Colonic mucosa (tissue), 4 donors: Measurements from ENCODE around the gene NPIPB4. TPM values are rescaled to one million over a fixed set of nuclear protein-coding genes. Genes with fewer than 3 reads are reported as not detected.
"Not testable (repeated sequence)": the region's sequence is repeated elsewhere in the genome, so short reads cannot be mapped to it uniquely, and the experiment has no call there.

Source experiments
- DNase-seq: peaks from one replicate; pipeline ENCODE4 v3.0.0-alpha.2; 2020
- H3K27ac ChIP-seq: fragments of 200-600 bp; one replicate; pipeline ENCODE4 v1.8.0; 2021
- H3K27me3 ChIP-seq: fragments of 200-600 bp; one replicate; pipeline ENCODE4 v1.8.0; 2021
- H3K36me3 ChIP-seq: fragments of 200-600 bp; one replicate; pipeline ENCODE4 v1.8.0; 2021
- H3K4me1 ChIP-seq: fragments of 200-600 bp; one replicate; pipeline ENCODE4 v1.8.0; 2021; ENCODE audit warnings: mild to moderate bottlenecking
- H3K4me3 ChIP-seq: fragments of 200-600 bp; one replicate; pipeline ENCODE4 v1.8.0; 2021
- H3K9ac ChIP-seq, 2 donors: one replicate each; pipeline ENCODE4 v1.7.0; 2013; ENCODE audit warnings: control low read depth in 2 of 2, low read depth in 2 of 2, low read length in 2 of 2
- H3K9me3 ChIP-seq: fragments of 200-600 bp; one replicate; pipeline ENCODE4 v1.8.0; 2021
- intact Hi-C: fragments of 100-400 bp; cut with DNase I; formaldehyde crosslinking; loops from one replicate; pipeline ENCODE4 v1.14.1; 2022
- total RNA-seq, 2 donors: library from RNA; stranded (reverse); fragmentation: NEBNext Ultra II Directional in 1 of 2; extraction: Animal tissue kit (Norgen Biotek cat#: 25700) in 1 of 2; gene quantifications; one replicate each; pipeline ENCODE4 v1.2.1, GENCODE V29; 2021
- donor health status: healthy.
- donor health status: DM: no; HTN: no; CAD: no.
- donor health status: DM: no; HTN: no; CAD: no.

The NPIPB4 gene
- total RNA-seq = 100 to 1,000 TPM in 1 of 2 donors, 10 to 100 TPM in 1; 45.7 to 109 TPM

DNA sequence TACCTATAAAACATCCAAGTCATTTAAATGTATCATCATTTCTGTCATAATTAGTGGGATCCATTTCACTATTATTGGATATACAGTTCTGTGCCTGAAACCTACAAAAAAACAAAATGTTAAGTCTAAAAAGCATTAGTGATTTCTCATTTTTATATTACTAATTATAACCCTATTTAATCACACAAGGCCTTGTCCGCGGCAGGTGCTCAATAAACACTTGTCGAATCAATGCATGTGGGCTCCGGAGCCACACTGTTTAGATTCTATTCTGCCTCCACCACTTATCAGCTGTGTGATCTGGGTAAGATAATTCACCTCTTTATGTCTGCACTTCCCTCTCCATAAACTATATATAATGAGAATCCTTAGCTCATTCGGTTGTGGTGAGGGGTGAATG is at the start of gene NPIPB4:
Gene NPIPB4 (minus strand): TSS at position 101 of the 400 bp plus-strand sequence. CDS start 378 bp downstream, outside the sequence.
- H3K27me3 ChIP-seq, H3K27ac ChIP-seq, intact Hi-C loops, DNase-seq, H3K9me3 ChIP-seq, H3K9ac ChIP-seq, H3K4me3 ChIP-seq, H3K36me3 ChIP-seq, H3K4me1 ChIP-seq: not testable (repeated sequence)

DNA sequence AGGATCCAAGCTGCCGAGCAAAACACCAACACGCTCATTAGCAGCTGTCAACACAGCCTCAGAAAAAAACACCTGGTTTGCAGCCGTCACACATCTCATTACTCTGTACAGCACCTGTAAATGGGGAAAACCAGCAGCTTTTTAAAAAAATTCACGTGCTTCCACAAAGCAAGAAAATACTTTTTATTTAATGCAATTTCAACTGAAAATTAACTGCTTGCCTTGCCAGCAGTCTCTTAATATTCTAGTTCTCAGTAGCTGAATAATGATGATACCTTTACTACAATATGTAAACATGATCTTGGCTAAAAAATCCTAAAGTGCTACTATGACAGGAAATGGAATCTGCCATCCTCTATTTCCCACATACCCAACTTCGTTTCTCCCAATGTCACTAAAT is 41.4 kb upstream of the NPIPB4 start:
- H3K36me3 ChIP-seq, H3K9me3 ChIP-seq, DNase-seq, H3K9ac ChIP-seq, intact Hi-C loops, H3K4me1 ChIP-seq, H3K27me3 ChIP-seq, H3K4me3 ChIP-seq, H3K27ac ChIP-seq: not testable (repeated sequence)

- H3K9ac ChIP-seq, H3K4me1 ChIP-seq, H3K27me3 ChIP-seq, intact Hi-C loops, H3K27ac ChIP-seq, H3K36me3 ChIP-seq, DNase-seq, H3K9me3 ChIP-seq, H3K4me3 ChIP-seq: not testable (repeated sequence)
Measured at GRCh38 chr16:21881988-21882387, 24.4 kb upstream of the NPIPB4 start.

DNA sequence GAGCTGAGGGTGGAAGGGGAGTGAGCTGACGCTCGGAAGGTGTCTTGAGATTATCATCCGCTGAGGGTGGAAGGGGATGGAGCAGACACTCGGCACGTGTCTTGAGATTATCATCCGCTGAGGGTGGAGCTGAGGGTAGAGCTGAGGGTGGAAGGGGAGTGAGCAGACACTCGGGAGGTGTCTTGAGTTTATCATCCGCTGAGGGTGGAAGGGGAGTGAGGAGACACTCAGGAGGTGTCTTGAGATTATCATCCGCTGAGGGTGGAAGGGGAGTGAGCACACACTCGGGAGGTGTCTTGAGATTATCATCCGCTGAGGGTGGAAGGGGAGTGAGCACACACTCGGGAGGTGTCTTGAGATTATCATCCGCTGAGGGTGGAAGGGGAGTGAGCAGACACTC is 20.4 kb downstream of the NPIPB4 start:
- H3K27me3 ChIP-seq, intact Hi-C loops, H3K4me3 ChIP-seq, H3K4me1 ChIP-seq, H3K9me3 ChIP-seq, H3K9ac ChIP-seq, H3K27ac ChIP-seq, H3K36me3 ChIP-seq, DNase-seq: not testable (repeated sequence)

DNA sequence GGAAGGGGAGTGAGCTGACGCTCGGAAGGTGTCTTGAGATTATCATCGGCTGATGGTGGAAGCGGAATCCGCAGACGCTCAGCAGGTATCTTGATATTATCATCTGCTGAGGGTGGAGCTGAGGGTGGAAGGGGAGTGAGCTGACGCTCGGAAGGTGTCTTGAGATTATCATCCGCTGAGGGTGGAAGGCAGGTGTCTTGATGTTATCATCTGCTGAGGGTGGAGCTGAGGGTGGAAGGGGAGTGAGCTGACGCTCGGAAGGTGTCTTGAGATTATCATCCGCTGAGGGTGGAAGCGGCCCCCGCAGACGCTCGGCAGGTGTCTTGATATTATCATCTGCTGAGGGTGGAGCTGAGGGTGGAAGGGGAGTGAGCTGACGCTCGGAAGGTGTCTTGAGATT is 21.2 kb downstream of the NPIPB4 start:
- intact Hi-C loops, H3K27ac ChIP-seq: not testable (repeated sequence)

GRCh38 chr16:21835747-21836146 is 21.8 kb downstream of the NPIPB4 start:
- H3K27ac ChIP-seq, DNase-seq, H3K27me3 ChIP-seq, H3K9me3 ChIP-seq, H3K4me1 ChIP-seq, H3K9ac ChIP-seq, H3K4me3 ChIP-seq, intact Hi-C loops, H3K36me3 ChIP-seq: not testable (repeated sequence)

More for the DNA sequence above, 21.2 kb downstream of the NPIPB4 start:
- not testable (repeated sequence) for H3K27me3 ChIP-seq, H3K4me3 ChIP-seq, H3K9me3 ChIP-seq, H3K36me3 ChIP-seq, DNase-seq, H3K4me1 ChIP-seq, H3K9ac ChIP-seq

DNA sequence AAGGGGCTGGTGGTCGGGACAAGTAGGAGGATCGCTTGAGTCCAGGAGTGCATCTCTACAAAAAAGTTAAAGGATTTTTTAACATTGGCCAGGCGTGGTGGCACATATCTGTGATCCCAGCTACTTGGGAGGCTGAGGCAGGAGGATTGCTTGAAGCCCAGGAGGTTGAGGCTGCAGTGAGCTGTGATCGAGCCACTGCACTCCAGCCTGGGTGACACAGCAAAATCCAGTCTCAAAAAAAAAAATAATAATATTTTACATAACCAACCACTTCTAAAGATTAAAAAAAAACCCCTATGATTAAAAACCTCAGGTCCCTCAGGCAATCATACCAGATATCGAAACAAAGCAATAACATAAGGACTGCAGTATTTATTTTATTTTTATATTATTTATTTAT is 23.3 kb downstream of the NPIPB4 start:
- H3K27me3 ChIP-seq, H3K27ac ChIP-seq, H3K9me3 ChIP-seq, DNase-seq, H3K36me3 ChIP-seq, H3K9ac ChIP-seq, H3K4me1 ChIP-seq, H3K4me3 ChIP-seq, intact Hi-C loops: not testable (repeated sequence)

GRCh38 chr16:21829929-21830328 is 27.6 kb downstream of the NPIPB4 start:
- H3K4me3 ChIP-seq, H3K36me3 ChIP-seq, H3K9ac ChIP-seq, H3K27ac ChIP-seq, H3K9me3 ChIP-seq, DNase-seq, intact Hi-C loops, H3K4me1 ChIP-seq, H3K27me3 ChIP-seq: not testable (repeated sequence)

- H3K9ac ChIP-seq, H3K27ac ChIP-seq, H3K4me3 ChIP-seq, H3K36me3 ChIP-seq, H3K27me3 ChIP-seq, H3K4me1 ChIP-seq, H3K9me3 ChIP-seq, DNase-seq, intact Hi-C loops: not testable (repeated sequence)
Measured at GRCh38 chr16:21826067-21826706, 31.4 kb downstream of the NPIPB4 start.

DNA sequence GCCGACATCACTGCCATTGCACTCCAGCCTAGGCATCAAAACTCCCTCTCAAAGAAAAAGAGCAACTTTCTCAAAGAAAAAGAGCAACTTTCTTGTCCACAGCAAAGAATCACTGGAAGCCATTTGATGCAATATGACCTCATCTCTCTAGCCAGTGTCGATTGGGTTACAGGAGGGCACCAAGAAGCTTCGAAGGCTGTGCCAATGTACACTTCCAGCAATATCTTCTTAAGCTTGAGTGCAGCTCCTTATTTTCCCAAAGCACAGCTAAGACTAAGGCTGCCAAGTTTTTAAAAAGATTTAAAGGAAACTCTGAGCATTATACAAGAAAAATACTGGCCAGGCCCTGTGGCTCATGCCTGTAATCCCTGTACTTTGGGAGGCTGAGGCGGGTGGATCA is 32.0 kb downstream of the NPIPB4 start:
- H3K9me3 ChIP-seq, H3K9ac ChIP-seq, H3K27me3 ChIP-seq, H3K4me1 ChIP-seq, H3K36me3 ChIP-seq, H3K27ac ChIP-seq, DNase-seq, intact Hi-C loops, H3K4me3 ChIP-seq: not testable (repeated sequence)

DNA sequence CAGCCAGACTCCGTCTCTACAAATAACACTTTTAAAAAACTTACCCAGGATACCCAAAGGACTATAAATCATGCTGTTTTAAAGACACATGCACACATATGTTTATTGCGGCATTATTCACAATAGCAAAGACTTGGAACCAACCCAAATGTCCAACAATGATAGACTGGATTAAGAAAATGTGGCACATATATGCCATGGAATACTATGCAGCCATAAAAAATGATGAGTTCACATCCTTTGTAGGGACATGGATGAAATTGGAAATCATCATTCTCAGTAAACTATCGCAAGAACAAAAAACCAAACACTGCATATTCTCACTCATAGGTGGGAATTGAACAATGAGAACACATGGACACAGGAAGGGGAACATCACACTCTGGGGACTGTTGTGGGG is 34.3 kb downstream of the NPIPB4 start:
- H3K9ac ChIP-seq, H3K27me3 ChIP-seq, H3K4me1 ChIP-seq, H3K27ac ChIP-seq, H3K9me3 ChIP-seq, DNase-seq, H3K36me3 ChIP-seq, H3K4me3 ChIP-seq, intact Hi-C loops: not testable (repeated sequence)

GRCh38 chr16:21820908-21821465 is 36.6 kb downstream of the NPIPB4 start:
- H3K27me3 ChIP-seq, H3K36me3 ChIP-seq, H3K9ac ChIP-seq, intact Hi-C loops, H3K9me3 ChIP-seq, H3K4me1 ChIP-seq, DNase-seq: not testable (repeated sequence)
- Histone ChIP-seq H3K27ac (peak overlapping the region; percentile 85), H3K4me3 (peak overlapping the region; percentile 41)

DNA sequence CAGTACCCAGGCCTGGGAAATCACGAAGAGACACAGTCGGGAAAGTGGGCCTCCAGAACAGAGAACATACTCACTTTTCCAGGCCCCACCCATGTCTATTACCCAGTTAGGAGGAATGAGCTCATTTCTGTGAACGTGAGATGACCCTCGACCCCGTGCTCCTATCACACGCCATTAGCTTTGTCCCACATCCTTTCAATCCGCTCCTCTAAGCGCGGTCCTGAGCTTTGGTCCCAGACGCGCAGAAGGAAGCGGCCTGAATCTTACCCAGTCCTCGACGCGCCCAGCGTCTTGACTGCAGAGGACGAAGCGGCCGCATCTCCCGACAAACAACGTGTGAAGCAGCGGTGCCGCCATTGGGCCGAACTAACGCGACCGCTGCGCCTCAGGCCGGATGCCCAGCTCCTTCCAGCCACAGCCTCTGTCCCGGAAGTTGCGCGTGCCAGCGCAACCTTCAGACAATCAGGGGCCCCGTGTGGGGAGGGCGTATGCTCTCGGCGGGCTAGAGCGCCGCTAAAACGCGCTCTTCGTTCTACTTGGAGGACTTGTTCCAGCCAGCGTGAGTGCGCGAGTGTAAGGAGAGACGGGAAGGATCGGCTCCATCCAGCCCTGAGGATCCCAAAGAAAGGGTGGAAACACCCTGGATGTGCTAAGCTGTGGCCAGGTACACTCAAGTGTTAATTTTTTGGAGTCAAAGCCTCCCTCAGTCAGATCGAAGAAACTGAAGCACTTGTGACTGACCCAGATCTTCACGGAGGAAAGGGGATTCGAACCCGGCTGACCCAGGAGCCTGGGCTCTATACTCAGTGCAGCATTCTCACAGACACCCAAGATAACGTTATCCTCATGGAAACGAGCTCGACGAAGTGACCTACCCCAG is 37.3 kb downstream of the NPIPB4 start:
- Histone ChIP-seq H3K27ac (peak overlapping the region; percentile 85), H3K9ac (peak overlapping the region; percentile 68 to 72), H3K4me3 (peak overlapping the region; percentile 41)
- H3K4me1 ChIP-seq, H3K27me3 ChIP-seq, H3K9me3 ChIP-seq, intact Hi-C loops, H3K36me3 ChIP-seq: not testable (repeated sequence)
- peak; percentile 80 for DNase-seq
